Stimulated activated CD4-positive, alpha-beta T cell treated with anti-CD3 and anti-CD28 coated beads, Interleukin-2, amount 100 ng/mL, for 4 hours (primary cell): ENCODE results near the gene TNS1.
"Not testable (repeated sequence)": the region's sequence is repeated elsewhere in the genome, so short reads cannot be mapped to it uniquely, and the experiment has no call there.

ENCODE experiments used
- DNase-seq: peaks from one replicate; pipeline ENCODE4 v3.0.0-alpha.2; 2020; ENCODE audit warnings: low read depth

The TNS1 gene

GRCh38 chr2:218029366-218030360 lies 26.9 kb upstream of the TNS1 start:
- no peak for DNase-seq

DNA sequence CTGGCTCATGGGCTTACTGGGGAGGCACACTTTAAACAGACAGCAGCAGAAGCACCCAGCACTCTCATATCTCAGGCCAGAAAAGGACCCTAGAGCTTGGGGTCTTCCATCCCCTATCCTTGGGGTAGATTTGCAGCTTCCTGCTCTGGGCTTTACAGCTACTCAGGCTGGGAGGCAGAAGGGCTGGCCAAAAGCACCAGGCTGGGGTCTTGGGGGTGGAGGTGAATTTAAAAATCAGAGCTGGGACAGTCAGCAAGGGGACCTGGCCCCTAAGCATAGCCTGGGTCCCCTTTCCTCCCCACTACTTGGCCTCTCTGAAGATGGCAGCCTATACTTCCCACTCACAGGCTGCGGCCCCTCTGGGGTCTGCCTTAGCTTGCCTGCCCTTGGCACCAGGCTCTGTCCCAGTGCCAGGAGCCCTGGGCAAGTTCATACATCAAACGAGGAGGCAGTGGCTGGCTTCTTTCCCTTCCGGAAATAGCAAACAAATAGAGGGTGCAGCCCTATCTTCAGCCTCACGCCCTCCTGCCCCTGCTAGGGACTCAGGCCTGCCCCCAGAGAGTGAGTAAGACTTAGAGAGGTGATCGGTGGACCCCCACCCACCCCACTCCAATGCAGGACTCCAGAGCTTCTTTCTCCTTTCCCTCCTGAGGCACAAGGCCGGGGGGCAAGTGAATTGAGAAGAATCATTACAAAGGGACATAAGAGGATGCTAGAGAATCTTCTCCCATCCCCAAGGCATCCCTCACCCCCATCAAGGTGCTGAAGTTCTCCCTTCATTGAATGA lies 26.0 kb upstream of the TNS1 start:
- no peak for DNase-seq

DNA sequence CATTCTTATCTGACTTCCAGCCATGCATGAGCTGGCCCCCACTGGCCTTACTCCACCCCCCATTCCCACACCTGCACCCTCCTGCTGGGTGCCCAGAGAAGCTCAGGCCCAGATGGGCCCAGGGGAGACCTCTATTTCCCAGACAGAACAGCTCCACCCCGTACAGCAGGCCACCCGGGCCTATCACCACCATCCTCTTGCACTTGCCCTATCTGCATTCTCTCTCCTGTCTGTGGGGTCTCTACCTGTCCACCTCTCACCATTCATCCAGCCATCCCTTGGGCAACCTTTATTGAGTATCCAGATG lies 25.3 kb upstream of the TNS1 start:
- DNase-seq: no peak

DNA sequence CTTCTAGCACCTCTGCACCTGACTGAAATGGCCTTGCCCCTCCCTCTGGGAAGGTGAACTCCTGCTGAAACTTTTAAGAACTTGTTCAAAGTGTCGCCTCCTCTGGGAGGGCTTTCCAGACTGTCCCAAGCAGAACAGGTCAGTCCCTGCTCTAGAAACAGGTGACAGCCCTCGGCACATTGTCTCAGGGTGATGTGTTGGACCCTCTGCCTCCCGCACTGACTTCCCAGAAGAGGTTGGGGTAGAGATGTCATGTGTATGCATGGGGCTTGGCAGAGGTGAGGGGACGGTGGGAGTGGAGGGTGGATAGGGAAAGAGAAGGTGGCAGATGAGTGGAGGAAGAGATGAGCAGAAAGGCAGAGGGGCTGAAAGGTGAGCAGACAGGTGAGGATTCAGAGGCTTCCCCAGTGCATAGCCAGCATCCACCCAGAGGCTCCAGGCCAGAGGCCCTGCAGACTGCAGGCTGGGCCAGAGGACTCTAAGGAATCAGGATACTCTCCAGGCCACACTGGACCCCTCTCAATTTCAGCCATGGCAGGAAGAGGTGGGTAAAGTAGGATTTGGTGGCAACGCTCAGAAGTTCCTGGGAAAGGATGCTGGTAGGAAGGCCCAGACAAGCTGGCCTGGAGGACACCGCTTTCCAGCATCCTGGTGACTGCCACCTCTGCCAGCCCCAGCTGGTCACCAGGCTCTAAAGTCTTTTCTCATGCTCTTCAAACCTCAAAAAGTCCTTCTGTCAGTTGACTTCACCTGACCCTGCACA lies 24.8 kb upstream of the TNS1 start:
- DNase-seq: no peak

DNA sequence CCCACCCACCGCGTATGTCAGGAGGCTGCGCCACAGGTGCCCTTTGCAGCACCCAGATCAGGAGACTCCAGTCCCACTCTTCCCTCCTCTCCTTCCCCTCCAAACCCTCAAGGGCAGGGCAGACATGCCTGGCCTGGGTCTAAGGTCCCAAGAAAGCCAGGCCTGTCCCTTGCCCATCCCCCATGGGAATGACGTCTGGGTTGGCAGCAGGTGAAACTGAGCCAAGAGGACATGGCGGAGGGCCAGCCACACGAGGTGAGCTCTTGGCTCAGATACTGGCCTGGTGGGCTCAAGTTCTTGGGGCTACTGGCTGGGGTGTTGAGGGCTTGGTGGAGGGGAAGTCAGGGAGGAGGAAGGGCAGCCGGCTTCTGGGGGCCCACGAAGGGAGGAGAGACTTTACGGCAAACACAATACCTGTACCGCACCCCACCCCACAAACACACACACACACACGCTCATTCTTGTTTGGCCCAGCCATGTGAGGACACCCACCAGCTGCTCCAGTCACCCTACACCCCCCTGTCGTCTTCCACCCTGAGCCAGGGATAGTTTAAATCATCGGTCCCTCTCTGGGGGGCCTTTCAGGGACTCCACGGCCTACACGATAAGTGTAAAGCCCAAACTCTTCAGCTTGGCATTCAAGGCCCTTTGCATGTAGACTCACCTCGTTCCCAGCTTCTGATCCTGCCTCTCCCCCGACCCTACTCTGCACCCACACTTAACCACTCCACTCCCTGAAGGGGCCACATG lies 24.1 kb upstream of the TNS1 start:
- DNase-seq: no peak

GRCh38 chr2:218026244-218026643 lies 23.4 kb upstream of the TNS1 start:
- DNase-seq: no peak

GRCh38 chr2:218024871-218025270 lies 22.1 kb upstream of the TNS1 start:
- no peak for DNase-seq

- DNase-seq: no peak
These were observed 21.5 kb upstream of the TNS1 start for GRCh38 chr2:218024336-218024735.

DNA sequence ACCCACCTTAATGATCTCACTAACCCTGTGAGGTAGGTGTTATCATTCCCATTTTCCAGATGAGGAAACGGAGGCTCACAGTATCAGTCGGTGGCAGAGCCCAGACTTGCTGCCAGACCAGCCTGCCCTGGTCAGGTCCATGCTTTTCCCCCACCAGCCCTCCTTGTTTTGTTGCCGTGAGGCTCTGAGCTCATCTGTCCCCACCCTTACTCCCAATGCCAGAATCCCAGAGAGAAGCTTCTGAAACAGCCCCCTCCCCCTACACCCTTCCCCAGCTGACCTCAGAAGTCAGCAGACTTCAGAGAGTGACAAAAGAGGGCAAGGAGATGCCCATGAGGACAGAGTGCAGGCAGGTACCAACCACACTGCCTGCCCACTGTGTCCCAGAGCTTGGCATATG lies 20.8 kb upstream of the TNS1 start:
- no peak for DNase-seq

- DNase-seq: no peak
These were observed 20.2 kb upstream of the TNS1 start for GRCh38 chr2:218022851-218023530.

GRCh38 chr2:218022131-218022850 lies 19.5 kb upstream of the TNS1 start:
- DNase-seq: no peak

GRCh38 chr2:218021536-218022071 lies 18.8 kb upstream of the TNS1 start:
- no peak for DNase-seq

GRCh38 chr2:218020966-218021535 lies 18.3 kb upstream of the TNS1 start:
- DNase-seq: no peak

DNA sequence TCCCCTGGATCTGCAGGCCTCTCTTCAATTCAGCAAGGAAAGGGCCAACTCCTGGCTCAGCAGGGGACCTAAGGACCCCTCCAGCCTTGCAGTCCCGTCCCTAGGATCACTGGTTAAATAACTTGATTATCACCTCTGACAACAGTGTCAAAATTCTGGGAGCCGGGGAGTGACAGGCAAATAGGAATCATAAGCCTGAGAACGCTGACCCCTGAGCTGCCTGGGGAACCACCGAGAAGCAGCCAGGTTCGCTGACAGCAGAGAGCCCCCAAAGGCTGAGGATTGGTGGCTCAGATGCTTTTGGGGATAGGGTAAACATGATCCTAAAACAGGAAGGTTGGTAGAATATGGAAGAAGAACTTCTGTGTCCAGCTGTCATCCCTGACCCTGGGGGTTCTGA lies 17.5 kb upstream of the TNS1 start:
- DNase-seq: no peak

DNA sequence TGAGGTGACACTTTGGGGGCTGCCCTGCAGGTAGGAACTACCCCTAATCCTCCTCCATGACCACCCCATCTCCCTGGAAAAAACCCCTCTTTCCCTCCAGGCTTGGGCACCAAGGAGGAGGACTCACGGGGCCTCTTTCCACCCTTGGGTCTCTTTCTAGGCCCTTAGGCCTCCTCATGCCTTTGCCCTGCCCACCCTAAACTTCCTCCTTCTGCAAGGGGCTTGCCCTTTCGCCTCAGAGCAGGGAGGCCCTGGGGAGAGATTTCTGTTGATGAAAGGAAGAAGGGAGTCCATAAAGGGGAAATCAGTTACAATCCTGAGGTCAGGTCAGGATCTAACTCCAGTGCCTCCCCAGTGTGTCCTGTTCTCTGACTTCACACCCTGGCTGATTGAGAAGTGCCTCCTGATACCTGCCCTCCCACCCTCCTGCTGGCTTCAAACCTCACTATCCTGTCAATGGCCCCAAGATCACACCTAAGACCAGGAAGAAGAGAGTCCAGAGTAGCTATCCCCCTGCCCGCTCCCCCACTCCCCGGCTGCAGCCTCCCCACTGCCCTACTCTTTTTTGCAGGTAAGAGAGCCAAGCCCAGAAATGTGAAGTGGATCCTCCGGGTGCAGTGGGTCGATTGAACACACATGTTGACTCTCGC lies 16.7 kb upstream of the TNS1 start:
- DNase-seq: no peak

GRCh38 chr2:218018842-218019125 lies 16.0 kb upstream of the TNS1 start:
- DNase-seq: not testable (repeated sequence)

DNA sequence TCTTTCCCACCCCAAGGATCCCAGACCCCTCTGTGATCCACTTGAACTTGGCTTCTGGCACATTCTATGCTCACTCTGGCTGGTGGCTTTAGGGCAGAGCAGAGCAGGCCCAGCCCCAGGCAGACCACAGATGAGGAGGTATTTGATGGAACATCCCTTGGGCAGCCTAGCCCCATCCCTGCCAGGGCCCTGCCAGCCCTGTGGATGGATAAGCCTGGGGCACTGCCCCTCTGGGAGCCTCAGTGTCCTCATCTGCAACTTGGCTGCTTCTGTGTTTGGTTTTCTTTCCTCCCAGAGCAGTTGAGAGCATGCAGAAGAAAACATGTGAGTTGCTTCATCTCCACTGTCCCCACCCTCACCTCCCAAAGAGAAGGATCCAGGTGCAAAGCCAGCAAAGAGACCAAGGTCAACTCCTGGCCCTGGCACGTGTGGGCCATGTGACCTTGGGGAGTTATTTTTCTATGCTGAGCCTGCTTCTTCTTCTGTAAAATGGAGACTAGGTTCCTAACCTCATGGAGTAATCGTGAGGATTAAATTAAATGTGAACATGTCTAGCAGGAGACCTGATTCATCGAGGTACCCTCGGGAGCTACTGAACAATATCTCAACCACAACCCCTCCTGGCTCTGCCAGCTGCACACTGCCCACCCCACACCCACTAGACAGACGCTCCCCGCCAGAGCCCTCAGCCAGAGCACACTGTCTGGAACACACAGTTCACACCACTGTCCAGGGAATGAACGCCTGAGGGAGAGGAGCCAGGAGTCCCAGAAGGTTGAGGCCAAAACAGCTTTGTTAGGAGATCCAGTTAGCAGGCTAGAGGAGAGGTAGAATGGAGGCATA lies 14.6 kb upstream of the TNS1 start:
- no peak for DNase-seq

GRCh38 chr2:218016810-218017209 lies 14.0 kb upstream of the TNS1 start:
- DNase-seq: no peak
